ENCODE measurements around the gene ELP2.

The ELP2 gene

DNA sequence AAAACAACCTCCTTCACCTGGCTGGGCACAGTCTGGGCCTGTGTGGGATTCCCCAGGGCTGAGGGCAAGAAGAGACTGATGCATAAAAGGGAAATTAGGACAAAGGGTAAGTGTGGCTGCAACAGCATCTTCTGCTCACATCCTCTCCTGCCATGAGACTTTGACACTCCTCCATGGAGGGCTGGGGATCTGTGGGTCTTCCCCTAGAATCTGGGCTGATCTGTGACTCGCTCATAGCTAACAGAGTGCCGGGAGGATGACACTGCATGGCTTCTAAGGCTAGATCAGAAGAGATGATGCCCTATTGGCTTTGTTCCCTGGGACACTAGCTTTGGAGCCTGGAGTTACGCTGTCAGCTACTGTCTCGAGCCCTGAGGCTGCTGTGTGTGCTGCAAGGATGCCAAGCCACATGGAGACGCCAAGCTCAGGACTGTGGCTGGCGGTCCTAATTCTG lies 81.9 kb downstream of the ELP2 start:
- no peak overlapping the region for H3K27ac ChIP-seq
- DNase-seq (ENCODE audit: low read depth, low spot score), result no peak

DNA sequence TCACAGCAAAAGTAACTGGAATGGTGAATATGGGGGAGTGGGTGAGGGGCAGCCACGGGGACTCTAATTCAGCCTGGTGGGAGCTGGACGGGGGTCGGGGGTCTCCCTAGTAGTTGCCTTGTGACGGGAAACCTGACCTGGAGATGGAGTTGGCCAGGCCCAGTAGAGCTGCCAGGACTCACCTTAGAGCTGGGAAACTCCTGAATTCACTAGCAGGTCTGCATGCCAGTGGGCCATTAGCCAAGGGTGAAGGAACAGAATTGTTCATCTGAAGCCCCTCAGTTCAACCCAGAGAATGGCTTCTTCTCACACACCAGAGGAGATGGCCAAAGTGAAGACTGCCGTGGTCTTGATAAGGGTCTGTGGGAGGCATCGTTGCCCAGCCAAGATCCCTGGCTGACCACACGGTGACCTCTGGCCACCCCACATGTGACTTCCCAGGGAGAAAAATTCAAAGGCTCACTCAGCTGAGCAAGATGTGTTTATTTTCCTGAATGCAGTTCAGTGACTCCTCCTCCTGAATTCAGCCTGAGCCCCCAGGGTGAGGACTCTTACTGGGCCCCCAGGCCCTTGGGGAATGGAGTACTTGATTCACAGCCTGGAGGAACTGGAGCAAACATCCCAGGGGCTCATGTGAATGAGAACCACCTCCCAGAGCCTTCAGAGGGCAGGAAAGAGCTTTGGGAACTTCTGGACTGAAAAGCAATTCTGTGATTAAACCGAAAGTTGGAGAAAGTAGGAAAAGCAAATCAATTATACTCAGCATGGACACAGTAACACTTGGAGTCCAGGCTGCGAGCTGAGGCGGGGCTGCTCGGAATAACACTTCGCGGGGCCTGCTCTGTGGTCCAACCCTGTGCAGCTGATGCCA lies 82.8 kb downstream of the ELP2 start:
- H3K27ac ChIP-seq, result no peak overlapping the region

DNA sequence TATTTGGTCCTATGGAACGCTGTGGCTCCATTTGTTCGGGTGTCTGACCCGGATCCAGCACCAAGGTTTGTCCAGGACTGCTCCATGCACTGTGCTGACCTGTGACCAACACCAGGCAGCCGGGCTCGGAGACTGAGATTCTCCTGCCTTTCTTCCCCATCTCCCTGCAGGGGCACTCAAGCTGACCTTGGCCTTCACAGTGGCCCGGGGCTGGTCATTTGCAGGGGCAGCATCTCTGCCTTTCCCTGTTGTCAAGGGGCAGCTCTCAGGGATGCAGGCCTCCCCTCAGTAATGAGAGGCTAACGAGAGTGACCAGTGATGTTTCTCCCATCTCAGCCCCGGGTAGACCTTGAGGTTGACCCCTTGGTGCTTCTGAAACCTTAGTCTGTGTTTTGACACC lies 85.1 kb downstream of the ELP2 start:
- no peak for DNase-seq (ENCODE audit: low read depth, low spot score)
- no peak overlapping the region for H3K27ac ChIP-seq

More for the DNA sequence above, 82.8 kb downstream of the ELP2 start:
- no peak for DNase-seq (ENCODE audit: low read depth, low spot score)

DNA sequence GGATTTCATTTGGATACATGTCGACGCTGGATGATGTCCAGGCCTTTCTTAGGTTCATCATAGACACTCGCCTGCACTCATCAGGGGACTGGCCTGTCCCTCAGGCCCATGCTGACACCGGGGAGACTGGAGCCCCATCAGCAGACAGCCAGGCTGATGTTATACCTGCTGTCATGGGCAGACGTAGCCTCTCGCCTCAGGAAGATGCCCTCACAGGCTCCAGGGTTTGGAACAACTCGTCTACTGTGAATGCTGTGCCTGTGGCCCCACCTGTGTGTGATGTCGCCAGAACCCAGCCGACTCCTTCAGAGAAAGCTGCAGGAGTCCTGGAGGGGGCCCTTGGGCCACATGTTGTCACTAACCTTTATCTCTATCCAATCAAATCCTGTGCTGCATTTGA lies 85.9 kb downstream of the ELP2 start:
- no peak for DNase-seq (ENCODE audit: low read depth, low spot score)
- no peak overlapping the region for H3K27ac ChIP-seq

DNA sequence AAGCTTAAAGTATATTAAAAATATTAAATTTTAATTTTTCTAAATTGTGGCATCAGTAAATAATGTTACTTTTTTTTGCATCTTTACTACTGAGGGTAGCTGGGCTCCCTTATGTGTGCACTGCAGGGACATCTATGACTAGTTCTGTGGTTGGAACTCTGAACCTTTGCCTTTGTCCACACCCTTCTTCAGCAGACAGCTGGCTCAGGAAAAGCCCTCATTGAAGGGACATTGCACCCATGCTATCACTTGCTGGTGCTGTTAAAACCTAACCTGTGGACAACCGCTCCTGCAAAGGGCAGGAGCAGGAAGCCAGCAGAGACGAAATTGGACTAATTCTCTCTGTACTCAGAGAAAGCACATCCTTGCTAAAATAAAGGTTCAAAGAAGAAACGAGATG lies 87.6 kb downstream of the ELP2 start:
- H3K27ac ChIP-seq, result no peak overlapping the region
- no peak for DNase-seq (ENCODE audit: low read depth, low spot score)

DNA sequence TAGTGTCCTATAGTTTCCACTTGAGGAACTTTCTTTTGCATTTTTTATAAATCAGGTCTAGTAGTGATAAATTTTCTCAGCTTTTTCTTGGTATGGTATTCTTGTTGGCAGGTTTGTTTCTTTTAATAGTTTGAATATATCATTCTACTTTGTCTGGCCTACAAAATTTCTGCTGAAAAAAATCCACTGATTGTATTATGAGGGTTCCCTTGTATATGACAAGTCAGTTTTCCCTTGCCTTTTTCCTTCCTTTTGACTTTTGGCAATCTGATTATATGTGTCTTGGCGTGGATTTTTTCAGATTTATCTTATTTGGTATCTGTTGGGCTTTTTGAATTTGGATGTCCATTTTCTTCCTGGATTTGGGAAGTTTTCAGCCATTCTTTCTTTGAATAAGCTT lies 99.5 kb downstream of the ELP2 start:
- no peak for DNase-seq (ENCODE audit: low read depth, low spot score)

More for the DNA sequence above, 99.5 kb downstream of the ELP2 start:
- H3K27ac ChIP-seq, result no peak overlapping the region

All from epithelial cell of prostate (primary cell).